ENCODE data around the gene MXD4.

Gene MXD4

GRCh38 chr4:2290974-2291704, 29.2 kb upstream of the MXD4 start:
- H3K36me3 ChIP-seq (replicated peaks): no peaks in the 10 kb centered on the region
- TF ChIP-seq, protein P1, sequence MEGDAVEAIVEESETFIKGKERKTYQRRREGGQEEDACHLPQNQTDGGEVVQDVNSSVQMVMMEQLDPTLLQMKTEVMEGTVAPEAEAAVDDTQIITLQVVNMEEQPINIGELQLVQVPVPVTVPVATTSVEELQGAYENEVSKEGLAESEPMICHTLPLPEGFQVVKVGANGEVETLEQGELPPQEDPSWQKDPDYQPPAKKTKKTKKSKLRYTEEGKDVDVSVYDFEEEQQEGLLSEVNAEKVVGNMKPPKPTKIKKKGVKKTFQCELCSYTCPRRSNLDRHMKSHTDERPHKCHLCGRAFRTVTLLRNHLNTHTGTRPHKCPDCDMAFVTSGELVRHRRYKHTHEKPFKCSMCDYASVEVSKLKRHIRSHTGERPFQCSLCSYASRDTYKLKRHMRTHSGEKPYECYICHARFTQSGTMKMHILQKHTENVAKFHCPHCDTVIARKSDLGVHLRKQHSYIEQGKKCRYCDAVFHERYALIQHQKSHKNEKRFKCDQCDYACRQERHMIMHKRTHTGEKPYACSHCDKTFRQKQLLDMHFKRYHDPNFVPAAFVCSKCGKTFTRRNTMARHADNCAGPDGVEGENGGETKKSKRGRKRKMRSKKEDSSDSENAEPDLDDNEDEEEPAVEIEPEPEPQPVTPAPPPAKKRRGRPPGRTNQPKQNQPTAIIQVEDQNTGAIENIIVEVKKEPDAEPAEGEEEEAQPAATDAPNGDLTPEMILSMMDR (IDR thresholded peaks at IDR 0.05; ENCODE audit: low read depth, low read length, missing control alignments): no peak
- no peaks in the 10 kb centered on the region for H3K27me3 ChIP-seq (replicated peaks)
- in situ Hi-C loops (cut with HindIII; ENCODE audit: low pct_ligation_motif_present, low sequenced_read_pairs): no loop called here
- no peak overlapping the region for H3K4me3 ChIP-seq (ENCODE audit: low read depth, low read length)
- no peak overlapping the region for H3K27ac ChIP-seq
- no peak for DNase-seq

DNA sequence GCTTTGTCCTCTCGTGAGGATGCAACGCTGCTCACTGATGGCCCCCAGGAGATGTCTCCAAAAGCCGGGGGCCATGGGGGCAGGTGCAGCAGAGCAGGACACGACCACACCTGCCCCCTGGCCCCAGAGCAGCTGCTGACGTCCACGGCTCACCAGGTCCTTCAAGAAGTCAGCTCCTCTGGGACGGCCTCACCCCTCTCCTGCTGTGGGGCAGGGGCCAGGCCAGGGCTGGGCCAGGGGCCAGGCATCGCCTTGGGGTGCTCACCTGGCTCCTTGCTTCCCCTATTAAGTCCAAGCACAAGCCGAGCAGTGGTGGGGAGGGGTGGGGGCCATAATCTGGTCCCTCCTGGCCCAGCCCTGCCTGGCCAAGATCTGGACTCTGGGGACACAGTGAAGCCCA, 28.6 kb upstream of the MXD4 start:
- no peak overlapping the region for H3K27ac ChIP-seq
- no peak overlapping the region for H3K4me3 ChIP-seq (ENCODE audit: low read depth, low read length)
- no peaks in the 10 kb centered on the region for H3K27me3 ChIP-seq (replicated peaks)
- DNase-seq: no peak
- no peaks in the 10 kb centered on the region for H3K36me3 ChIP-seq (replicated peaks)
- in situ Hi-C loops (cut with HindIII; ENCODE audit: low pct_ligation_motif_present, low sequenced_read_pairs): no loop called here
- TF ChIP-seq, protein P1 (IDR thresholded peaks at IDR 0.05; ENCODE audit: low read depth, low read length, missing control alignments): no peak

- TF ChIP-seq, protein P1 (IDR thresholded peaks at IDR 0.05; ENCODE audit: low read depth, low read length, missing control alignments): no peak
- in situ Hi-C loops (cut with HindIII; ENCODE audit: low pct_ligation_motif_present, low sequenced_read_pairs): no loop called here
- H3K4me3 ChIP-seq (ENCODE audit: low read depth, low read length): no peak overlapping the region
- no peaks in the 10 kb centered on the region for H3K36me3 ChIP-seq (replicated peaks)
- no peak overlapping the region for H3K27ac ChIP-seq
- no peaks in the 10 kb centered on the region for H3K27me3 ChIP-seq (replicated peaks)
- DNase-seq: no peak
Measured at GRCh38 chr4:2289955-2290333, 28.0 kb upstream of the MXD4 start.

DNA sequence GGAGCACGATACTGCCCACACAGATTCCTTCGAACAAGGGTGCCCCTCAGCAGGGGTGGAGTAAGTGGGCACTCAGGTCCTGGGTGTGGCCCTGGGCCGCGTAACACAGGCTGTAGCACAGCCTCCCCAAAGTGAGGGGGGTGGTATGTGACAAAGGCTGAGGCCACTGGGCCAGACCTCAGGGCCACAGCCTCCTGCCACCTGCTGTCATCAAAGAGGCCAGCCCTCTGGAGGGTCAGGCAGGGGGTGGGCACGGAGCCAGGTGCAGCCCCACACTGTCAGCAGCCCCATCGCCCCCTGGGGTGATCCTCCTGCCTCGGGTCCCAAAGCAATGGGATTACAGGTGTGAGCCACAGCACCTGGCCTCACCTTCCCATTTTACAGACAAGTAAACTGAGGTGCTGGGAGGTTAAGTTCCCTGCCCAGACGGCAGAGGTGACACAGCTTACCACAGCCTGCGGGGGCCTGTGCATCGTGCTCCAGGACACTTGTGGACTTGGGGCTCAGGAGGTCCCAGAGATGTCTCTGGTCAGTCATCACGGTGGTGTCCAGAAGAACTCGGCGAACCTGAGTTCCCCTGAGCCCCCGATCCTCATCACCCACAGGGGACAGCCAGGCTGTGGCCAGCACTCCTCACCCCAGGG, 27.5 kb upstream of the MXD4 start:
- no peaks in the 10 kb centered on the region for H3K27me3 ChIP-seq (replicated peaks)
- H3K4me3 ChIP-seq (ENCODE audit: low read depth, low read length): no peak overlapping the region
- H3K36me3 ChIP-seq (replicated peaks): no peaks in the 10 kb centered on the region
- DNase-seq: no peak
- in situ Hi-C loops (cut with HindIII; ENCODE audit: low pct_ligation_motif_present, low sequenced_read_pairs): no loop called here
- TF ChIP-seq, protein P1 (IDR thresholded peaks at IDR 0.05; ENCODE audit: low read depth, low read length, missing control alignments): no peak
- H3K27ac ChIP-seq: no peak overlapping the region

DNA sequence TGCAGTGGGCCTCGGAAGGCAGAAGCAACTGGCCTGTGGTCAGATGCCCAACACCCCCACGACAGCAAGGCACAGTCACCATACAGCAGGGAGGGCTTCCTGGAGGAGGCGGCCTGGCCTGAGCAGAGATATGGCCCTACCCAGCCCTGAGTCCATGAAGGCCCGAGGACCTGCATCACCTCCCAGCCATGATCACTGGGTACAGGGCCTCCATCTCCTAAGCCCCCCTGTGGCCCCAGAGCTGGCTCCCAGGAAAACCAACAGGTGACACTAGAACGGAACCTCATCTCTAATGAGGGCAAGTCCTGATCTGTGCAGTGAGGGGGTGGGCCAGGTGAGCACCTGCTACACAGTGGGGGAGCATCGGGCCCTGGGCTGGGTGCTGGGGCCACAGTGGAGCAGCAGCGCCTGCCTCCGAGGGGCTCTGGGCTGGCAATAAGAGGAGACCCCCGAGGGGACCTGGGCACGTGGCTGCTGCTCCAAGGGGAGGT, 26.2 kb upstream of the MXD4 start:
- Histone ChIP-seq H3K27ac (no peak overlapping the region), H3K36me3 (replicated peaks) (no peaks in the 10 kb centered on the region), H3K27me3 (replicated peaks) (no peaks in the 10 kb centered on the region), H3K4me3 (ENCODE audit: low read depth, low read length) (no peak overlapping the region)
- no peak for DNase-seq
- in situ Hi-C loops (cut with HindIII; ENCODE audit: low pct_ligation_motif_present, low sequenced_read_pairs): no loop called here
- TF ChIP-seq, protein P1 (IDR thresholded peaks at IDR 0.05; ENCODE audit: low read depth, low read length, missing control alignments): no peak

Data from brain microvascular endothelial cell (primary cell).